GM12878 (cell line): ENCODE measurements around the gene MKX. TPM values are rescaled to one million over a fixed set of nuclear protein-coding genes. Genes with fewer than 3 reads are reported as not detected.

Source experiments
- ATAC-seq: fragments of 200-7000 bp; cut with Tn5 transposase; 3 replicates; pipeline ENCODE4 v1.9.1; 2020; ENCODE audit warnings: mild to moderate bottlenecking, moderate library complexity
- BruUV-seq: library from RNA; stranded (reverse); fragments of 400-500 nt; replicated peaks from 2 replicates; lab custom pipeline; 2021; lab: Mats Ljungman, UMichigan
- CTCF ChIA-PET: fragments of 300-600 bp; sonication (Branson Sonifier 250); formaldehyde crosslinking; extraction: SDS; loops from one replicate; lab custom pipeline; 2021; ENCODE audit warnings: inconsistent platforms; lab: Yijun Ruan, JAX
- POLR2A ChIA-PET: fragments of 350-600 bp; formaldehyde crosslinking; extraction: SDS; loops from one replicate; lab custom pipeline; 2021; ENCODE audit warnings: inconsistent platforms; lab: Charles Lee
- RAD21 ChIA-PET: fragments of 300-600 bp; sonication (Branson Sonifier 250); formaldehyde crosslinking; loops from one replicate; lab custom pipeline; 2023; ENCODE audit warnings: antibody characterized with exemption; ENCODE audit not compliant: unreplicated experiment; lab: Charles Lee
- SMC1A ChIA-PET: fragments of 300-600 bp; sonication (Branson Sonifier 250); formaldehyde crosslinking; loops from one replicate; lab custom pipeline; 2023; ENCODE audit not compliant: unreplicated experiment, uncharacterized antibody; lab: Charles Lee
- DNase-seq: peaks from one replicate; pipeline ENCODE4 v3.0.0-alpha.2; 2011; ENCODE audit warnings: low read depth, low spot score
- FAIRE-seq: peaks from 3 replicates; lab custom pipeline; 2011; peaks lifted over from hg19 to GRCh38; lab: Jason Lieb, UNC
- H2AFZ ChIP-seq: 2 replicates; pipeline ENCODE4 v1.6.0; 2011; ENCODE audit warnings: low read depth, low read length, control low read depth; ENCODE audit not compliant: control insufficient read depth
- H3K27ac ChIP-seq: 2 replicates; pipeline ENCODE4 v1.5.1; 2011; ENCODE audit warnings: control low read depth; ENCODE audit not compliant: control insufficient read depth, insufficient read depth
- H3K27me3 ChIP-seq, 2 experiments: replicated peaks in 1 of 2; 2 replicates each; pipeline versions ENCODE4 v1.6.0 to v1.6.1; 2011; ENCODE audit warnings: low read length in 1 of 2; ENCODE audit not compliant: control insufficient read depth in 2 of 2, insufficient read depth in 2 of 2
- H3K36me3 ChIP-seq, 2 experiments: 2 replicates each; pipeline ENCODE4 v1.5.1; 2011; ENCODE audit warnings: low read length in 1 of 2; ENCODE audit not compliant: control insufficient read depth in 2 of 2, insufficient read depth in 2 of 2
- H3K4me1 ChIP-seq: 2 replicates; pipeline ENCODE4 v1.6.1; 2011; ENCODE audit warnings: mild to moderate bottlenecking, low read length, moderate library complexity, mixed read lengths; ENCODE audit not compliant: control insufficient read depth, insufficient read depth
- H3K4me2 ChIP-seq: 2 replicates; pipeline ENCODE4 v1.6.0; 2011; ENCODE audit warnings: control low read depth; ENCODE audit not compliant: control insufficient read depth, insufficient read depth
- H3K4me3 ChIP-seq: fragments of 200-600 bp; sonication (generic); 2 replicates; pipeline ENCODE4 v1.5.1; 2016
- H3K79me2 ChIP-seq: 2 replicates; pipeline ENCODE4 v1.6.0; 2011; ENCODE audit warnings: low read length; ENCODE audit not compliant: control insufficient read depth, insufficient read depth
- H3K9ac ChIP-seq: 2 replicates; pipeline ENCODE4 v1.8.0; 2011; ENCODE audit warnings: low read length, control low read depth, mixed read lengths; ENCODE audit not compliant: control insufficient read depth, insufficient read depth
- H3K9me3 ChIP-seq: replicated peaks from 3 replicates; pipeline ENCODE4 v1.5.1; 2011; ENCODE audit warnings: mild to moderate bottlenecking, low read length; ENCODE audit not compliant: control insufficient read depth, insufficient read depth
- H4K20me1 ChIP-seq: 2 replicates; pipeline ENCODE4 v1.6.0; 2011; ENCODE audit not compliant: control insufficient read depth, insufficient read depth
- BHLHE40 ChIP-seq, 2 experiments: fragments of 450-650 bp in 1 of 2; IDR thresholded peaks; 2 replicates each; pipeline ENCODE4 v1.6.1; 2011 to 2017; ENCODE audit warnings: low read depth in 2 of 2, borderline replicate concordance in 1 of 2, improper control_type of control experiment in 1 of 2, low read length in 1 of 2, mild to moderate bottlenecking in 1 of 2
- CBX5 ChIP-seq: sonication (generic); IDR thresholded peaks from 2 replicates; pipeline ENCODE4 v1.6.1; 2016; ENCODE audit warnings: low read depth, moderate library complexity, mild to moderate bottlenecking, inconsistent platforms
- EP300 ChIP-seq, 2 experiments: fragments of 150-350 bp in 1 of 2; IDR thresholded peaks; 2 replicates each; pipeline ENCODE4 v1.6.1; 2011 to 2012; ENCODE audit warnings: low read depth in 2 of 2, low read length in 2 of 2, borderline replicate concordance in 1 of 2, improper control_type of control experiment in 1 of 2, inconsistent platforms in 1 of 2; ENCODE audit not compliant: control insufficient read depth in 1 of 2
- NFYB ChIP-seq: IDR thresholded peaks from 2 replicates; pipeline ENCODE4 v1.6.1; 2011; ENCODE audit warnings: low read depth, mild to moderate bottlenecking, low read length, improper control_type of control experiment, moderate library complexity; ENCODE audit not compliant: insufficient read depth
- NR2C1 ChIP-seq: fragments of 450-650 bp; IDR thresholded peaks from 2 replicates; pipeline ENCODE4 v1.6.1; 2017; ENCODE audit warnings: antibody characterized with exemption, mild to moderate bottlenecking, moderate library complexity
- SREBF1 ChIP-seq: IDR thresholded peaks from 2 replicates; pipeline ENCODE4 v1.6.1; 2012; ENCODE audit warnings: mild to moderate bottlenecking, low read length
- ZBTB33 ChIP-seq: fragments of 450-650 bp; IDR thresholded peaks from 2 replicates; pipeline ENCODE4 v1.6.1; 2017; ENCODE audit warnings: mild to moderate bottlenecking
- WGBS: methylation state at CpG from one replicate; pipeline ENCODE4 v1.1.6; 2016; ENCODE audit warnings: low lambda C conversion rate; ENCODE audit not compliant: insufficient replicate concordance, insufficient coverage; ENCODE audit errors: missing lambda C conversion rate; 5-methylcytosine and 5-hydroxymethylcytosine counted together
- in situ Hi-C: fragments of 300-500 bp; cut with MboI; formaldehyde crosslinking; loops from 9 replicates; pipeline ENCODE4 v1.14.3; 2018; ENCODE audit warnings: mixed read lengths
- intact Hi-C: fragments of 100-400 bp; cut with micrococcal nuclease; formaldehyde crosslinking; loops from one replicate; pipeline ENCODE4 v1.14.2; 2022; ENCODE audit not compliant: unreplicated experiment
- polyA plus RNA-seq, 11 experiments: library from polyadenylated mRNA; depleted of rRNA in 4 of 11; unstranded in 6 of 11; stranded (reverse) in 5 of 11; fragments of >200 nt; fragmentation: Nextera tagmentation in 4 of 11; fragmentation: Illumina TruSeq in 1 of 11; extraction: Ambion mirVana in 4 of 11; extraction: Trizol in 1 of 11; gene quantifications; 1 replicate in 1 of 11; 2 replicates in 10 of 11; pipeline versions ENCODE4 v1.2.1 to v1.2.3, GENCODE V29; 2011 to 2016; ENCODE audit warnings: inconsistent platforms in 2 of 11, missing spikeins in 2 of 11, low read depth in 1 of 11
- total RNA-seq, 4 experiments: library from RNA; depleted of rRNA in 3 of 4; stranded (reverse); fragments of >200 nt in 3 of 4; fragmentation: Illumina TruSeq in 1 of 4; extraction: Trizol in 1 of 4; gene quantifications; 2 replicates each; pipeline versions ENCODE4 v1.2.1 to v1.2.3, GENCODE V29; 2013 to 2021
- TF ChIP-seq, protein P1 (sequence below): IDR thresholded peaks from 2 replicates; pipeline ENCODE4 v1.6.1; 2012; ENCODE audit warnings: mild to moderate bottlenecking, low read depth, low read length
- TF ChIP-seq, protein P2 (sequence below): fragments of 450-650 bp; formaldehyde crosslinking; IDR thresholded peaks from 2 replicates; pipeline ENCODE4 v1.5.0; 2022; ENCODE audit warnings: mild to moderate bottlenecking, missing genetic modification characterization
- TF ChIP-seq, protein P3 (sequence below): fragments of 450-650 bp; formaldehyde crosslinking; IDR thresholded peaks from 2 replicates; pipeline ENCODE4 v1.4.0; 2020; ENCODE audit warnings: mild to moderate bottlenecking, moderate library complexity

Gene MKX
- total and polyA plus RNA-seq, 10 of the 15 experiments (the other 5 are each of a cell fraction or from before 2014, with no cell fraction given), result not detected

GRCh38 chr10:27747096-27747451 lies 1.5 kb upstream of the MKX start:
- Histone ChIP-seq H3K27ac (no peak overlapping the region), H2AFZ (no peak overlapping the region), H3K9ac (no peak overlapping the region), H3K27me3 (peaks cover 10 to 45% of the 10 kb centered on the region in 2 experiments), H3K4me1 (no peaks in the 10 kb centered on the region), H4K20me1 (no peaks in the 10 kb centered on the region), H3K9me3 (peaks cover 12% of the 10 kb centered on the region; the same call in 2 of the 3 replicates), H3K4me2 (no peak overlapping the region), H3K4me3 (no peak overlapping the region), H3K79me2 (no peaks in the 10 kb centered on the region), H3K36me3 (no peaks in the 10 kb centered on the region)
- no peak for FAIRE-seq
- intact Hi-C loops, result no loop called here
- SMC1A ChIA-PET, result no interaction called here
- WGBS, result 17% methylated on average over 10 of the region's 10 CpGs
- CTCF ChIA-PET, result no interaction called here
- no peak for DNase-seq
- no peak for ATAC-seq
- in situ Hi-C loops, result loop anchor here (25.0 kb wide), 1 partner anchor 640 kb away; no protein-coding TSS in a partner anchor
- RAD21 ChIA-PET, result no interaction called here
- BruUV-seq, result no TSS peak
- POLR2A ChIA-PET, result interaction anchor here (0.6 kb wide), 1 partner anchor 523 kb away, joined by 4 read pairs; no protein-coding TSS in a partner anchor
- no peak for TF ChIP-seq CBX5
- TF ChIP-seq, protein P1, sequence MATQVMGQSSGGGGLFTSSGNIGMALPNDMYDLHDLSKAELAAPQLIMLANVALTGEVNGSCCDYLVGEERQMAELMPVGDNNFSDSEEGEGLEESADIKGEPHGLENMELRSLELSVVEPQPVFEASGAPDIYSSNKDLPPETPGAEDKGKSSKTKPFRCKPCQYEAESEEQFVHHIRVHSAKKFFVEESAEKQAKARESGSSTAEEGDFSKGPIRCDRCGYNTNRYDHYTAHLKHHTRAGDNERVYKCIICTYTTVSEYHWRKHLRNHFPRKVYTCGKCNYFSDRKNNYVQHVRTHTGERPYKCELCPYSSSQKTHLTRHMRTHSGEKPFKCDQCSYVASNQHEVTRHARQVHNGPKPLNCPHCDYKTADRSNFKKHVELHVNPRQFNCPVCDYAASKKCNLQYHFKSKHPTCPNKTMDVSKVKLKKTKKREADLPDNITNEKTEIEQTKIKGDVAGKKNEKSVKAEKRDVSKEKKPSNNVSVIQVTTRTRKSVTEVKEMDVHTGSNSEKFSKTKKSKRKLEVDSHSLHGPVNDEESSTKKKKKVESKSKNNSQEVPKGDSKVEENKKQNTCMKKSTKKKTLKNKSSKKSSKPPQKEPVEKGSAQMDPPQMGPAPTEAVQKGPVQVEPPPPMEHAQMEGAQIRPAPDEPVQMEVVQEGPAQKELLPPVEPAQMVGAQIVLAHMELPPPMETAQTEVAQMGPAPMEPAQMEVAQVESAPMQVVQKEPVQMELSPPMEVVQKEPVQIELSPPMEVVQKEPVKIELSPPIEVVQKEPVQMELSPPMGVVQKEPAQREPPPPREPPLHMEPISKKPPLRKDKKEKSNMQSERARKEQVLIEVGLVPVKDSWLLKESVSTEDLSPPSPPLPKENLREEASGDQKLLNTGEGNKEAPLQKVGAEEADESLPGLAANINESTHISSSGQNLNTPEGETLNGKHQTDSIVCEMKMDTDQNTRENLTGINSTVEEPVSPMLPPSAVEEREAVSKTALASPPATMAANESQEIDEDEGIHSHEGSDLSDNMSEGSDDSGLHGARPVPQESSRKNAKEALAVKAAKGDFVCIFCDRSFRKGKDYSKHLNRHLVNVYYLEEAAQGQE, result no peak
- no peak for TF ChIP-seq BHLHE40 (IDR thresholded peaks at IDR 0.05; ENCODE audit: borderline replicate concordance in 1 of 2, low read depth in 2 of 2, low read length in 1 of 2)
- TF ChIP-seq NR2C1, result no peak
- TF ChIP-seq EP300 (IDR thresholded peaks at IDR 0.05; ENCODE audit: borderline replicate concordance in 1 of 2, control insufficient read depth in 1 of 2, low read depth in 2 of 2, low read length in 2 of 2), result no peak
- no peak for TF ChIP-seq NFYB
- TF ChIP-seq, protein P2, sequence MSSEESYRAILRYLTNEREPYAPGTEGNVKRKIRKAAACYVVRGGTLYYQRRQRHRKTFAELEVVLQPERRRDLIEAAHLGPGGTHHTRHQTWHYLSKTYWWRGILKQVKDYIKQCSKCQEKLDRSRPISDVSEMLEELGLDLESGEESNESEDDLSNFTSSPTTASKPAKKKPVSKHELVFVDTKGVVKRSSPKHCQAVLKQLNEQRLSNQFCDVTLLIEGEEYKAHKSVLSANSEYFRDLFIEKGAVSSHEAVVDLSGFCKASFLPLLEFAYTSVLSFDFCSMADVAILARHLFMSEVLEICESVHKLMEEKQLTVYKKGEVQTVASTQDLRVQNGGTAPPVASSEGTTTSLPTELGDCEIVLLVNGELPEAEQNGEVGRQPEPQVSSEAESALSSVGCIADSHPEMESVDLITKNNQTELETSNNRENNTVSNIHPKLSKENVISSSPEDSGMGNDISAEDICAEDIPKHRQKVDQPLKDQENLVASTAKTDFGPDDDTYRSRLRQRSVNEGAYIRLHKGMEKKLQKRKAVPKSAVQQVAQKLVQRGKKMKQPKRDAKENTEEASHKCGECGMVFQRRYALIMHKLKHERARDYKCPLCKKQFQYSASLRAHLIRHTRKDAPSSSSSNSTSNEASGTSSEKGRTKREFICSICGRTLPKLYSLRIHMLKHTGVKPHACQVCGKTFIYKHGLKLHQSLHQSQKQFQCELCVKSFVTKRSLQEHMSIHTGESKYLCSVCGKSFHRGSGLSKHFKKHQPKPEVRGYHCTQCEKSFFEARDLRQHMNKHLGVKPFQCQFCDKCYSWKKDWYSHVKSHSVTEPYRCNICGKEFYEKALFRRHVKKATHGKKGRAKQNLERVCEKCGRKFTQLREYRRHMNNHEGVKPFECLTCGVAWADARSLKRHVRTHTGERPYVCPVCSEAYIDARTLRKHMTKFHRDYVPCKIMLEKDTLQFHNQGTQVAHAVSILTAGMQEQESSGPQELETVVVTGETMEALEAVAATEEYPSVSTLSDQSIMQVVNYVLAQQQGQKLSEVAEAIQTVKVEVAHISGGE (CRISPR knock-in tag), result no peak
- TF ChIP-seq SREBF1, result no peak
- TF ChIP-seq ZBTB33, result no peak
- TF ChIP-seq, protein P3, sequence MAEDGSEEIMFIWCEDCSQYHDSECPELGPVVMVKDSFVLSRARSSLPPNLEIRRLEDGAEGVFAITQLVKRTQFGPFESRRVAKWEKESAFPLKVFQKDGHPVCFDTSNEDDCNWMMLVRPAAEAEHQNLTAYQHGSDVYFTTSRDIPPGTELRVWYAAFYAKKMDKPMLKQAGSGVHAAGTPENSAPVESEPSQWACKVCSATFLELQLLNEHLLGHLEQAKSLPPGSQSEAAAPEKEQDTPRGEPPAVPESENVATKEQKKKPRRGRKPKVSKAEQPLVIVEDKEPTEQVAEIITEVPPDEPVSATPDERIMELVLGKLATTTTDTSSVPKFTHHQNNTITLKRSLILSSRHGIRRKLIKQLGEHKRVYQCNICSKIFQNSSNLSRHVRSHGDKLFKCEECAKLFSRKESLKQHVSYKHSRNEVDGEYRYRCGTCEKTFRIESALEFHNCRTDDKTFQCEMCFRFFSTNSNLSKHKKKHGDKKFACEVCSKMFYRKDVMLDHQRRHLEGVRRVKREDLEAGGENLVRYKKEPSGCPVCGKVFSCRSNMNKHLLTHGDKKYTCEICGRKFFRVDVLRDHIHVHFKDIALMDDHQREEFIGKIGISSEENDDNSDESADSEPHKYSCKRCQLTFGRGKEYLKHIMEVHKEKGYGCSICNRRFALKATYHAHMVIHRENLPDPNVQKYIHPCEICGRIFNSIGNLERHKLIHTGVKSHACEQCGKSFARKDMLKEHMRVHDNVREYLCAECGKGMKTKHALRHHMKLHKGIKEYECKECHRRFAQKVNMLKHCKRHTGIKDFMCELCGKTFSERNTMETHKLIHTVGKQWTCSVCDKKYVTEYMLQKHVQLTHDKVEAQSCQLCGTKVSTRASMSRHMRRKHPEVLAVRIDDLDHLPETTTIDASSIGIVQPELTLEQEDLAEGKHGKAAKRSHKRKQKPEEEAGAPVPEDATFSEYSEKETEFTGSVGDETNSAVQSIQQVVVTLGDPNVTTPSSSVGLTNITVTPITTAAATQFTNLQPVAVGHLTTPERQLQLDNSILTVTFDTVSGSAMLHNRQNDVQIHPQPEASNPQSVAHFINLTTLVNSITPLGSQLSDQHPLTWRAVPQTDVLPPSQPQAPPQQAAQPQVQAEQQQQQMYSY, result no peak
